DOHH2 (cell line): Measurements from ENCODE around the gene NSL1.

ENCODE experiments used
- H3F3A ChIP-seq: fragments of 200-600 bp; sonication (generic), shearing (Covaris generic); 2 replicates; pipeline ENCODE4 v1.6.0; 2016; ENCODE audit warnings: antibody characterized with exemption, mild to moderate bottlenecking; ENCODE audit not compliant: control insufficient read depth, insufficient read depth
- H3K27ac ChIP-seq: fragments of 200-600 bp; sonication (generic); 2 replicates; pipeline ENCODE4 v1.5.1; 2014; ENCODE audit warnings: low read depth, mild to moderate bottlenecking, low read length, moderate library complexity
- H3K27me3 ChIP-seq: fragments of 200-600 bp; sonication (generic); 2 replicates; pipeline ENCODE4 v1.6.1; 2014; ENCODE audit warnings: mild to moderate bottlenecking, low read length, mixed read lengths; ENCODE audit not compliant: control insufficient read depth
- H3K36me3 ChIP-seq: fragments of 200-600 bp; sonication (generic); 2 replicates; pipeline ENCODE4 v1.6.1; 2014; ENCODE audit warnings: mild to moderate bottlenecking, low read length, moderate library complexity, mixed read lengths; ENCODE audit not compliant: control insufficient read depth
- H3K4me1 ChIP-seq: fragments of 200-600 bp; sonication (generic); 2 replicates; pipeline ENCODE4 v1.6.1; 2014; ENCODE audit warnings: mild to moderate bottlenecking, low read length, mixed read lengths; ENCODE audit not compliant: control insufficient read depth
- H3K4me2 ChIP-seq: fragments of 200-600 bp; sonication (generic); 2 replicates; pipeline ENCODE4 v1.6.0; 2014; ENCODE audit warnings: mild to moderate bottlenecking, low read length, moderate library complexity
- H3K4me3 ChIP-seq: fragments of 200-600 bp; sonication (generic); 2 replicates; pipeline ENCODE4 v1.5.1; 2014; ENCODE audit warnings: mild to moderate bottlenecking, low read length, mixed read lengths
- H3K79me2 ChIP-seq: fragments of 200-600 bp; sonication (generic); 2 replicates; pipeline ENCODE4 v1.6.1; 2014; ENCODE audit warnings: mild to moderate bottlenecking, low read length, mixed read lengths; ENCODE audit not compliant: control insufficient read depth
- H3K9me2 ChIP-seq: fragments of 200-600 bp; sonication (generic); replicated peaks from 2 replicates; pipeline ENCODE4 v1.6.1; 2014; ENCODE audit warnings: mild to moderate bottlenecking, low read length, mixed read lengths; ENCODE audit not compliant: control insufficient read depth
- H3K9me3 ChIP-seq: fragments of 200-600 bp; sonication (generic); 2 replicates; pipeline ENCODE4 v1.6.1; 2014; ENCODE audit warnings: antibody characterized with exemption, low read length, mixed read lengths; ENCODE audit not compliant: control insufficient read depth, insufficient read depth
- H4K20me1 ChIP-seq: fragments of 200-600 bp; sonication (generic); 2 replicates; pipeline ENCODE4 v1.6.0; 2014; ENCODE audit warnings: low read depth, mild to moderate bottlenecking, antibody characterized with exemption, low read length, moderate library complexity; ENCODE audit not compliant: control insufficient read depth, insufficient read depth
- CTCF ChIP-seq: fragments of 200-600 bp; sonication (generic); IDR thresholded peaks from one replicate; pipeline ENCODE4 v1.5.1; 2014; ENCODE audit warnings: antibody characterized with exemption, mild to moderate bottlenecking, low read depth, low read length; ENCODE audit not compliant: poor library complexity, severe bottlenecking
- EZH2phosphoT487 ChIP-seq: fragments of 200-600 bp; sonication (generic); IDR thresholded peaks from 2 replicates; pipeline ENCODE4 v1.6.1; 2017; ENCODE audit warnings: borderline replicate concordance, mild to moderate bottlenecking, antibody characterized with exemption, low read length, moderate library complexity, mixed read lengths

NSL1 gene

DNA sequence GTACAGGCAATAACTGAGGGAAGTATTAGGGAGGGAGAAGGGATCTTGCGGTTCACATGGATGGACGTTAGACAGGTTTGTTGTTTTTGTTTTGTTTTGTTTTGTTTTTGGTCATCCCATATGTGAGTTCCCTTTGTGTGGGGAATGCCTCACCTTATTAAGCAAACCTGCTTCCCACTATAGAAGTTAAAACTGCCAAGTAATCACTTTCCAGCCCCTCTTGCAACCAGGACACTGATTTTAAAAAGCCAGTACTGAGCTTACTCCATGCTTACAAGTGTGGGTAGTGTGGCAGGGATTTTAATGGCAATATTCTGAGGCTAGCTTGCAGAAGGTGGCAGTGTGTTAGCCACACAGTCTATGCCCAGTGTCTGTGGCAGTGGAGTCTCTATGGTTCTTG is 29.4 kb upstream of the NSL1 start:
- H3K4me2 ChIP-seq, result no peak overlapping the region
- H3K27me3 ChIP-seq, result no peaks in the 10 kb centered on the region
- no peaks in the 10 kb centered on the region for H3K36me3 ChIP-seq
- H3K9me3 ChIP-seq, result peaks cover 11% of the 10 kb centered on the region; the same call in 1 of the 2 replicates
- no peak overlapping the region for H3K27ac ChIP-seq
- H3K4me1 ChIP-seq, result peaks cover 20% of the 10 kb centered on the region
- H4K20me1 ChIP-seq, result no peaks in the 10 kb centered on the region
- H3F3A ChIP-seq, result peaks cover 8% of the 10 kb centered on the region; the same call in 1 of the 2 replicates
- H3K79me2 ChIP-seq, result no peaks in the 10 kb centered on the region
- TF ChIP-seq EZH2phosphoT487 (no peak), CTCF (no peak)
- no peaks in the 10 kb centered on the region for H3K9me2 ChIP-seq
- H3K4me3 ChIP-seq, result no peak overlapping the region

- H3K27me3 ChIP-seq, result no peaks in the 10 kb centered on the region
- peak overlapping the region; percentile 13; the same call in 1 of the 2 replicates for H3K27ac ChIP-seq
- H3K9me2 ChIP-seq, result no peaks in the 10 kb centered on the region
- H3K4me3 ChIP-seq, result peak overlapping the region; percentile 20; the same call in 1 of the 2 replicates
- H3K36me3 ChIP-seq, result no peaks in the 10 kb centered on the region; the same call in none of the 2 replicates
- peaks cover 20% of the 10 kb centered on the region for H3K4me1 ChIP-seq
- H4K20me1 ChIP-seq, result no peaks in the 10 kb centered on the region
- H3K9me3 ChIP-seq, result no peaks in the 10 kb centered on the region
- H3K79me2 ChIP-seq, result no peaks in the 10 kb centered on the region
- H3K4me2 ChIP-seq, result peak overlapping the region; percentile 48
- TF ChIP-seq CTCF (no peak), EZH2phosphoT487 (no peak)
- peaks cover 8% of the 10 kb centered on the region; the same call in 1 of the 2 replicates for H3F3A ChIP-seq
Measured at GRCh38 chr1:212819726-212820125, 28.1 kb upstream of the NSL1 start.

GRCh38 chr1:212816567-212817278 is 25.1 kb upstream of the NSL1 start:
- no peak overlapping the region for H3K4me2 ChIP-seq
- H3K9me2 ChIP-seq, result no peaks in the 10 kb centered on the region
- H3K27me3 ChIP-seq, result no peaks in the 10 kb centered on the region
- H4K20me1 ChIP-seq, result no peaks in the 10 kb centered on the region
- H3K36me3 ChIP-seq, result no peaks in the 10 kb centered on the region; the same call in none of the 2 replicates
- H3K4me3 ChIP-seq, result no peak overlapping the region
- no peaks in the 10 kb centered on the region for H3K9me3 ChIP-seq
- H3F3A ChIP-seq, result peaks cover 8% of the 10 kb centered on the region
- no peak for TF ChIP-seq EZH2phosphoT487
- no peak for TF ChIP-seq CTCF
- H3K4me1 ChIP-seq, result peaks cover 20% of the 10 kb centered on the region
- H3K79me2 ChIP-seq, result no peaks in the 10 kb centered on the region
- no peak overlapping the region for H3K27ac ChIP-seq
